Fibroblast of skin of abdomen (primary cell): Measurements from ENCODE around the gene TDP1.
A peak's percentile ranks its signal among the peaks of the same experiment; 100 is the strongest.
"Not testable (repeated sequence)": the region's sequence is repeated elsewhere in the genome, so short reads cannot be mapped to it uniquely, and the experiment has no call there.

ENCODE experiments used
- DNase-seq: peaks from one replicate; pipeline ENCODE4 v3.0.0-alpha.2; 2013

Gene TDP1

DNA sequence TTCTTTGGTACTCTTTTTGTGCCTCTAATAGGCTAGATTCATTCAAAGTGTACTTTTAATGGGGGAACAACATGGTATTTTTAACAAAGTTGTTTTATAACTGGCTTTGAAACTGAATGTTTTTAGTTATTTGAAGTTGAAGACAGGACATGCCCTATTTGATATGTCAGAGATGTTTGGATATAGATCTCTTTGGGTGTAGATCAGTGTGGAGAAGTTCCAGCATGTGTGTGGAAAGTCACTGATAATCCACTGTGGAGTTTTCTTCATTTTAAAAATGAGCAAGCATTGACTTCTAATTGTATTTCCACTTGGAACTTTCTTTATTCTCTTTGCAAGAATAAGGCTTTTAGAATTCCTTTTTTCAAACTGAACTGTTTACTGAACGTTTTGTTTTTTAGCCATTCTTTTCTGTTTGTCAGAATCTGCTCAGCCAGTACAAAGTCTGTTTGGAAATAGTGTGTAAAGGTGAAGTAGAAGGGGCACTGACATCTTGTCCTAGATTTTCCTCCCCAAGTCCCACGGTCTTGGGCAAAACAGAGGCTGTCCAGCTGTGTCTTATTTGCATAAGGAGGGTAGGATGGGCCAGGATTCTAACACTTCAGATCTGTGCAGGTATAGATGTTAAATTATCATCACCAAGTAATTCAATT, 35.0 kb downstream of the TDP1 start:
- no peak for DNase-seq

DNA sequence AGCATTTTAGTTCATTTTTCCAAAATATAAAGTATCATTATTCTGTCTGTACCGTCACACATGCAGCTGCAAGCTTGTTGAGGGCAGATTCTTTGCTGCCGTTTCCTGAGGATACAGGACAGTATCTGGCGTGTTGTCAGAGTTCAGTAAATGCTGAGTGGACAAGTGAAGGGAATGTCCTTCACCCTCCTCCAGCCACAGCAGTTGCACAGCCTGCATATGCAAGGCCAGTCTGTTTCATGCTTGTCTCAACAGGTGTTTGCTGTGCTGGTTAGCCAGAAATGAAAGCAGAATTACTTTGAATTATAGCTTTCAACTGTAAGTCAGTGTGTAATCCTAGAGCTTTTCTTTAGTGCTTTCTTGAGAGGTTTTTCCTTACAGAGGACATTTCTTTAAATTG, 36.5 kb downstream of the TDP1 start:
- no peak for DNase-seq

- DNase-seq, result no peak
Observed at GRCh38 chr14:89996963-89997362, 41.2 kb downstream of the TDP1 start.

DNA sequence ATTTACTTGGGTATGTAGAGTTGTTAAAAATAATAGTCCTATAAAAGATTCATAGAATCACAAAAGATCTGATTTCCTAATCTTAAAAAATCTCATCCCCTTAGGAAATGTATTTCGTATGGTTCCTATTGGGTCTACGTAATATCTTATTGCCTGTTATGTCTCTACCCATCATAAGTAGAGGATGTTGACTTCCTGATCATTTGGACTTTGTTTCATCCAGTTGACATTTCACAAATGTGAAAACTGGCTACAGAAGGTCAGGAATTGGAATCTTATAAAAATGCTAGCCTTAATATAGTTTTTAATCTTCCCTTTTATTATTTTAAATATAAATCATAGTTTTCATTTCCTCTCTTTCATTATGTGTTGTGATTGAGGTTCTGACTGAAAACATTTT, 45.2 kb downstream of the TDP1 start:
- DNase-seq, result no peak

GRCh38 chr14:90003526-90004307, 48.0 kb downstream of the TDP1 start:
- no peak for DNase-seq

DNA sequence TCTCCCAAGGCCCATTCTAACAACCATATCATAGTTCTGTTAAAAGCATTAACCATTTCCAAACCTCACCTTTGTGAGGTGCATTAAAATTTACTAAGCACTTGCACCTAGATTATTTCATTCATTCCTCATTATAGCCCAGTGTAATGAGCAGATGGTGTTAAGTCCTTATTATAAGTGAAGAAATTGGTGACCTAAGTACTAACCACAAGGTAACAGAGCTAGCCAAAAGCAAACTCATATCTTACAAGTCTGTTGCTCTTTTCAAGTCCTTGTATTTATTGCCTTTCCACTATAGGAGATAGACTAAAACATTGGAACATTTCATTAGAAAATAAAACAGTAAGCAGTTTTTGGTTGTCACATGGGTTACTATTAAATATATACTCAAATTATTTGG, 49.7 kb downstream of the TDP1 start:
- no peak for DNase-seq

DNA sequence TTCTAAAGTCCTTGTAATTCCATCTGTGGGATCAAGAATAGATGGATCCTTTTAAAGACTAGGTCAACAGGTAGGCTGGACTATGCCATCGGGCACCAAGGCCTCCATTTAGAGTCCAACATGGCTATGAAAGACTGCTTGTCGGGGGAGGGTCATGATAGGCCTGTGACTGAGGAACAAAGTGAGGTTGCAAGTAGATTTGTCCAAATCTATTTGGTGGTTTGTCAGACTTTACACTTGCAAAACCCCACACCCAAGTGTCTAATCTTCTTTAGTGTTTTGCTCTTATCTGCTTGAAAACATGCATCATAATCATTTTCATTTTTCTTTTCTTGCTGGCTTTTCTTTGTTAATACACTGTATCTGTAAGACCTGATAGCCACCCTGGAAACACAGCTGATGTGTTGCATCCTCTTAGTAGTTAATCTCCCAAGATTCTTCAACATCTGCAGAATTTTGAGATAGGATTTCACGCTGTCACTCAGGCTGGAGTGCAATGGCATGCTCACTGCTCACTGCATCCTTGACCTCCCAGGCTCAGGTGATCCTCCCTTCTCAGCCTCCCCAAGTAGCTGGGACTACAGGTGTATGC, 50.3 kb downstream of the TDP1 start:
- no peak for DNase-seq

DNA sequence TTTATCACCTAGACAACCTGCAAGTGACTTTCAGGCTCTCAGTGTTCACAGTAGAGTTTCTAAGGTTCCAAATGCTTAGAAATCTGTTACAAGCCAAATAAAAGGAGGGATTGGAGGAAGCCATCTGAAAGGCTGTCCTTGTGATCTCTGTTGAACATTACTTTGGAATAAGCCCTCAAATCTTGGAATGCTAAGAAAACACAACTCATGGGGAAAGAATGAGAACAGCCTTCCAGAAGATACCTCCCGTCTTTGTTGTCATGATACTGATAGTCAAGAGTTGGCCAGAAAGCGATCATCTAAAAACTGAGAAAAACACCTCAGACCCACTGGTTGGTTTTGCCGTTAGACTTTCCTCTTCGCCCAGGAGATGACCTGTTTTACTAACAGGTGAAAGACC, 61.6 kb downstream of the TDP1 start:
- no peak for DNase-seq

- no peak for DNase-seq
Observed at GRCh38 chr14:90019824-90020523, 64.2 kb downstream of the TDP1 start.

- no peak for DNase-seq
Observed at GRCh38 chr14:90023176-90023896, 67.6 kb downstream of the TDP1 start.

GRCh38 chr14:90024910-90025309, 69.2 kb downstream of the TDP1 start:
- no peak for DNase-seq

GRCh38 chr14:90026608-90027007, 70.9 kb downstream of the TDP1 start:
- not testable (repeated sequence) for DNase-seq

DNA sequence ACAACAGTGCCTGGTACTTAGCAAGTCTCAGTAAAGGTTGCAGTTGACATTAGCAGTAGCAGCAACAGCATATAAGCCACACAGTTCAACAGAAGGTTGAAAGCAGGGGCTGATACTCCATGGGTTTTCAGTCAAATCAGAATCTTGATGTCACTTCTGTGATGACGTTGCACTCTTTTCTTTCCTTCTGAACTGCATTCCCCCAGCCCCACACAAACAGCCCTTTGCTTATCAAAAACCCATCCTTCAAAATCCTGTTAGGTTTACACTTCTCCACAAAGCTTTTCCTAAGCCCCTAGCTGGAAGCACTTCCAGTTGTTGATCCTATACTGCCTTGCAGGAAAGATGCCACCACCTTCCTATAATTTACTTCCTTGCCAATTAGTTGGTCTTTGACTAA, 72.1 kb downstream of the TDP1 start:
- DNase-seq, result no peak

DNA sequence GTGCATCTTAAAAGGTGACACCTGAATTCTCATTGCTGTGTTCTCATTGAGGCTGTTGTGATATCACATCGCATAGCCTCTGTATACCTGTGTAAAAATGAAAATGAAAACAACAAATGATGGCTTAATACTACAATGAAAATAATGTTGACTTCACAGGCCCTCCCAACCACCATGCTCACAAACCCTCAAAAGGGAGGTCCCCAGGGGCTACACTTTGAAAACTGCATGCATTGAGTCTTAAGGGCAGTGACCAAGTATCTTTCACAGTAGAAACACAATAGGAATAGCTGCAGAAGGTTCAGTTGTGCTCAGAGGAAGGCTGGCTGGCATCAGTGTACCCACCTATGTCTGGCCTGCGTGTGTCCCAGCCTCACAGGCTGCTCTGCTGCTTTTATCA, 78.4 kb downstream of the TDP1 start:
- no peak for DNase-seq

GRCh38 chr14:90034835-90035525, 79.3 kb downstream of the TDP1 start:
- no peak for DNase-seq

DNA sequence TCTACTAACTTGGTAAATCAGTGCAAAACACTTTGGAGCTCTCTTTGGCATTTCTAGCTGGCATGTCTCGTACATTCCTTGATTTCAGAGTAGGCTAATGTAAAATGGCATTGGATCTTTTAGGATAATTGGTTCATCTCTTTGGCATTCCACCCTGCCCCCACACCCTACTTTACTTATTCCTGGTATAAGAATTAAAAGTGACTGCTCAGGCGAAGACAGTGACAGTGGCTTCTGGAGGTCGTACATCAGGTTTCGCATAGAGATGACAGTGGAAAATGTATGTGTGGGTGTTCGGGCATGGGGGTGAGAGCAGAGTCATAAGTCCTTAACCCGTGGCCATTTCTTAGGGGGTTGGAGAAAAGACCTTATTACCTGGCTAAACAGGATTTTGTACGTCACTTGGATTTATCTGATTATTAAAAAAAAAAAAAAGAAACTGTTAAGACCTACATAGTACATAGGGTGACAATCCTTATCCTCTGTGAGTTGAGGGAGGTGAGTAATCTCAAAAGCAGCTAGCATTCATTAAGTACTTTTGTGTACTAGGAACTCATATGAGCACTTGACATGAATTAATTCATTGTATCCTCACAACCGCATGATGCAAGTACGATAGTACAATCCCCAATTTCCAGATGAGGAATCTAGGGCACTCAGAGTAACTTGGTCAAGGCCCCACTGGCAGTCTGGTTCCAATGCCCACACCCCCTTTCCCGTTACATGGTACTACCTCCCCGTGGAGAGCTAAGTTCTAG, 83.7 kb downstream of the TDP1 start:
- peak; percentile 41 for DNase-seq

GRCh38 chr14:90040411-90040810, 84.7 kb downstream of the TDP1 start:
- no peak for DNase-seq

DNA sequence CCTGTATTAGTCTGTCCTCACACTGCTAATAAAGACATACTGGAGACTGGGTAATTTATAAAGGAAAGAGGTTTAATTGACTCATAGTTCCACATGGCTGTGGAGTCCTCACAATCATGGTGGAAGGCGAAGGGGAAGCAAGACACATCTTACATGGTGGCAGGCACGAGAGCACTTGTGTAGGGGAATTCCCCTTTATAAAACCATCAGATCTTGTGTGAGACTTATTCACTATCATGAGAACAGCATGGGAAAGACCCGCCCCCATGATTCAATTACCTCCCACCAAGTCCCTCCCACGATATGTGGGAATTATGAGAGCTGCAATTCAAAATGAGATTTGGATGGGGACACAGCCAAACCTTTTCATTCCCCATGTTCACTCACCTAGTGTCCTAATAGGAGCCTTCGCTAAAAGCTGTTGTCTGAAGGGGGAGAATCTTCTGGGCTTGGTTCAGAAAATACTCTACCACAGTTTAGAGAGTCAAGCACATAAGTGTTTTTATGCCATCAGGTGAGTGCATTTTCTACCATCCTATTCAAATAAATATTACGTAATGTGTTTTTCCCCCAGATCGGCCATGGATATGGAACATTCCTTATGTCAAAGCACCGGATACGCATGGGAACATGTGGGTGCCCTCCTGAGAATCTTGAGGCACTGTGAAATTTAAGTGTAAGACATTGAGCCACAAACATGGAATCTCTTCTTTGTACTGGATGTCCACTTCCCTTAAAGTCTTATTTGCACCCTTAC, 86.9 kb downstream of the TDP1 start:
- DNase-seq, result no peak

DNA sequence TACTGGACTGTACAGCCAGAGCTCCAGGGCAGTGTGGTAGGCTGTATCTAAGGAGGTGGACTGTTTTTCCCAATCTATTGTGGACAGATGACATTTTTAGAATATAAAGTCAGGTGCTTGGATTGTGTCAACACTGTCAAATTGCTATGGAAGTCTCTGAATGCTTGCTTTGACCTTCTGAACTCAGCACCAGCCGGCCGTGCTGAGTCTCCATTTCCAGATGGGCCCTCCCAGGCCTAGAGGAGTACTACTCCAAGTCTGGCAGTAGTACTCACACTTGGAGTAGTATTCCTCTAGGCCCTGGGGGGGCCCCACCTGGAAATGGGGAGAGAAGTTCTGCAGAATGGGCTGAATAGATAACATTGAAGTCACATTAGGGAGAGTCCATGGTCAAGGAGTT, 89.9 kb downstream of the TDP1 start:
- DNase-seq, result no peak

GRCh38 chr14:90049390-90049789, 93.7 kb downstream of the TDP1 start:
- DNase-seq, result no peak

DNA sequence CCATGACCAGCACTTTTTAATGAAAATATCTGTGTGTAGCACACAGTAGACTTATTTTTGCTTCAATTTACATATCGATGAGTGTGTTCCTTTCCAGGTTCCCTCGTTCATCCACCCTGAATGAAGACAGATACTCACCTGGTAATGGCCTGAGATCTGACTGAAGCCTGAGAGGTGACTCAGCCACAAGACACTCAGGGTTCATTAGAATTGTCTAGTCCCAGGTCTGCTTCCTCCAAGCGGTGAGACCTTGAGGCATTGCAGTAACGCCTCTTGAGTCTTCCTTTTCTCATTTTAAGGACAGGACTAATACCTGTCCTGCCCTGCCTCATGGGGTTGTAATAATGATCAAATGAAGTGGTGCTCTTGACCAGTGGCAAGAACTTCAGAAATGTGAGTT, 94.5 kb downstream of the TDP1 start:
- DNase-seq, result no peak
